HCT116 (cell line): ENCODE results near the gene FGGY. TPM values are rescaled to one million over a fixed set of nuclear protein-coding genes. Genes with fewer than 3 reads are reported as not detected.

Experiments used
- ATAC-seq: fragments of 200-7000 bp; cut with Tn5 transposase; 2 replicates; pipeline ENCODE4 v1.9.1; 2020; ENCODE audit warnings: mild to moderate bottlenecking, moderate library complexity
- BruUV-seq: library from RNA; stranded (reverse); fragments of 400-500 nt; replicated peaks from 2 replicates; lab custom pipeline; 2021; lab: Mats Ljungman, UMichigan
- CTCF ChIA-PET: fragments of 300-600 bp; sonication (Branson Sonifier 250); formaldehyde crosslinking; loops from one replicate; lab custom pipeline; 2021; ENCODE audit warnings: antibody characterized with exemption; lab: Charles Lee
- POLR2A ChIA-PET: fragments of 300-600, 350-600 bp; sonication (Branson Sonifier 250); formaldehyde crosslinking; loops from one replicate; lab custom pipeline; 2021; ENCODE audit warnings: antibody characterized with exemption; lab: Charles Lee
- RAD21 ChIA-PET, 2 experiments: fragments of 300-600 bp; sonication (Branson Sonifier 250); formaldehyde crosslinking; loops; one replicate each; lab custom pipeline; 2023; ENCODE audit warnings: low total read pairs in 2 of 2; ENCODE audit not compliant: uncharacterized antibody in 2 of 2, unreplicated experiment in 2 of 2, low non-redundant PET in 1 of 2; lab: Charles Lee
- DNase-seq: peaks from one replicate; pipeline ENCODE4 v3.0.0-alpha.2; 2010; ENCODE audit warnings: low read depth, low spot score
- H2AFZ ChIP-seq: fragments of 200-600 bp; shearing (Covaris generic), sonication (generic); 2 replicates; pipeline ENCODE4 v1.6.1; 2017; ENCODE audit warnings: low read depth, mixed run types, mixed read lengths, antibody characterized with exemption, low read length; ENCODE audit not compliant: poor library complexity, severe bottlenecking
- H3K27ac ChIP-seq: 2 replicates; pipeline ENCODE4 v1.5.1; 2012; ENCODE audit warnings: low read depth, low read length
- H3K27me3 ChIP-seq: fragments of 200-600 bp; sonication (generic); 2 replicates; pipeline ENCODE4 v1.6.1; 2016; ENCODE audit warnings: mixed run types, low read length, mixed read lengths; ENCODE audit not compliant: insufficient read depth
- H3K36me3 ChIP-seq, 2 experiments: fragments of 200-500 bp in 1 of 2; fragments of 200-600 bp in 1 of 2; sonication (Bioruptor generic) in 1 of 2; sonication (generic) in 1 of 2; 2 replicates each; pipeline versions ENCODE4 v1.5.1 to v1.6.1; 2014 to 2016; ENCODE audit warnings: low read length in 2 of 2, inconsistent platforms in 1 of 2, mixed read lengths in 1 of 2, mixed run types in 1 of 2; ENCODE audit not compliant: insufficient read depth in 2 of 2, control insufficient read depth in 1 of 2
- H3K4me1 ChIP-seq, 2 experiments: fragments of 200-600 bp in 1 of 2; sonication (generic) in 1 of 2; 2 replicates each; pipeline versions ENCODE4 v1.5.1 to v1.6.1; 2012 to 2017; ENCODE audit warnings: low read length in 2 of 2, inconsistent platforms in 1 of 2, mild to moderate bottlenecking in 1 of 2, mixed read lengths in 1 of 2, mixed run types in 1 of 2, moderate library complexity in 1 of 2; ENCODE audit not compliant: insufficient read depth in 2 of 2, control insufficient read depth in 1 of 2
- H3K4me2 ChIP-seq: fragments of 200-600 bp; sonication (generic); 2 replicates; pipeline ENCODE4 v1.6.1; 2017; ENCODE audit warnings: mixed run types, low read length, mixed read lengths
- H3K4me3 ChIP-seq, 2 experiments: fragments of 200-600 bp in 1 of 2; sonication (generic) in 1 of 2; replicated peaks in 1 of 2; 2 replicates each; pipeline ENCODE4 v1.5.1; 2011 to 2016; ENCODE audit warnings: low read length in 2 of 2, control low read depth in 1 of 2, low read depth in 1 of 2, mild to moderate bottlenecking in 1 of 2, mixed read lengths in 1 of 2, mixed run types in 1 of 2
- H3K79me2 ChIP-seq: fragments of 200-600 bp; sonication (generic); 2 replicates; pipeline ENCODE4 v1.6.1; 2017; ENCODE audit warnings: mild to moderate bottlenecking, mixed run types, low read length, moderate library complexity, mixed read lengths; ENCODE audit not compliant: insufficient read depth
- H3K9ac ChIP-seq: fragments of 200-600 bp; sonication (generic); 2 replicates; pipeline ENCODE4 v1.6.1; 2016; ENCODE audit warnings: low read length, mixed read lengths
- H3K9me2 ChIP-seq: fragments of 200-600 bp; sonication (generic), shearing (Covaris generic); 2 replicates; pipeline ENCODE4 v1.6.1; 2017; ENCODE audit warnings: mixed run types, mild to moderate bottlenecking, moderate library complexity; ENCODE audit not compliant: insufficient read depth
- H3K9me3 ChIP-seq, 2 experiments: fragments of 200-500 bp in 1 of 2; fragments of 200-600 bp in 1 of 2; sonication (Bioruptor generic) in 1 of 2; sonication (generic) in 1 of 2; 2 replicates each; pipeline ENCODE4 v1.6.1; 2014 to 2017; ENCODE audit warnings: low read length in 2 of 2, mixed read lengths in 2 of 2, inconsistent platforms in 1 of 2, low read depth in 1 of 2, mild to moderate bottlenecking in 1 of 2, mixed run types in 1 of 2, moderate library complexity in 1 of 2; ENCODE audit not compliant: control insufficient read depth in 1 of 2, insufficient read depth in 1 of 2
- H4K20me1 ChIP-seq: fragments of 200-600 bp; sonication (generic), shearing (Covaris generic); 2 replicates; pipeline ENCODE4 v1.6.1; 2017; ENCODE audit warnings: mixed run types, mild to moderate bottlenecking, moderate library complexity; ENCODE audit not compliant: insufficient read depth
- ATF3 ChIP-seq: IDR thresholded peaks from 2 replicates; pipeline ENCODE4 v1.6.1; 2012
- CEBPB ChIP-seq: IDR thresholded peaks from 2 replicates; pipeline ENCODE4 v1.6.1; 2012; ENCODE audit warnings: low read depth
- JUND ChIP-seq: IDR thresholded peaks from 2 replicates; pipeline ENCODE4 v1.6.1; 2012
- POLR2AphosphoS5 ChIP-seq: IDR thresholded peaks from 2 replicates; pipeline ENCODE4 v1.6.1; 2011; ENCODE audit warnings: mild to moderate bottlenecking, low read depth, low read length, moderate library complexity
- RAD21 ChIP-seq: IDR thresholded peaks from 2 replicates; pipeline ENCODE4 v1.6.1; 2012; ENCODE audit warnings: low read depth, mild to moderate bottlenecking
- SP1 ChIP-seq: IDR thresholded peaks from 2 replicates; pipeline ENCODE4 v1.6.1; 2012; ENCODE audit warnings: low read depth
- TCF7L2 ChIP-seq: IDR thresholded peaks from 2 replicates; pipeline ENCODE4 v1.7.0; 2011; ENCODE audit warnings: borderline replicate concordance, inconsistent platforms; ENCODE audit not compliant: insufficient read depth, insufficient read length; ENCODE audit errors: extremely low read depth
- ZBTB33 ChIP-seq: IDR thresholded peaks from 2 replicates; pipeline ENCODE4 v1.6.1; 2011; ENCODE audit warnings: mild to moderate bottlenecking, low read length, moderate library complexity; ENCODE audit not compliant: insufficient replicate concordance; ENCODE audit errors: extremely low read depth
- ZNF274 ChIP-seq: fragments of 200-500 bp; sonication (Bioruptor generic); IDR thresholded peaks from 2 replicates; pipeline ENCODE4 v1.6.1; 2014; ENCODE audit warnings: mild to moderate bottlenecking, low read depth, low read length, inconsistent platforms
- intact Hi-C: fragments of 100-400 bp; cut with micrococcal nuclease; formaldehyde crosslinking; loops from 2 replicates; pipeline ENCODE4 v1.10.0; 2022
- total RNA-seq: library from RNA; stranded (reverse); gene quantifications from one replicate; pipeline ENCODE4 v1.2.1, GENCODE V29; 2021; ENCODE audit not compliant: unreplicated experiment
- TF ChIP-seq, protein P1 (sequence below): IDR thresholded peaks from 2 replicates; pipeline ENCODE4 v1.6.1; 2012; ENCODE audit warnings: low read depth

The FGGY gene
- total RNA-seq, 1 experiment from 2014 or later, result 10.6 TPM

DNA sequence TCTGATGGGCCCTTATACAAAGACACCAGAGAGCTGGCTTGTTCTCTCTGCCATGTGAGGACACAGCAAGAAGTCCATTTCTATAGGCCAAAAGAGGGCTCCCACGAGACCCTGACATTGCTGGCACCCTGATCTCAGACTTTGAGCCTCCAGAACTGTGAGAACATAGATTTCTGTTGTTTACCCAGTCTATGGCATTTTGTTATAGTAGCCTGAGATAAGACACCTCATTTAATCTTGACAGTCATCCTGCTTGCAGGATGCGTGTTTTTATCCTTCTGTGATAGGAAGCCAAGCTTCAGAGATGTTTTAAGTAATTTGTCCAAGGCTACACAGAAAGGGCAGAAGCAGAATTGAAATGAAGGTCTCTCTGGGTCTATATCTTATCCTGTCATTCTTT lies 379.0 kb downstream of the FGGY start (continued):
- TF ChIP-seq ZBTB33, result no peak
- TF ChIP-seq POLR2AphosphoS5, result no peak
- TF ChIP-seq, all 23 proteins: peak for 0

DNA sequence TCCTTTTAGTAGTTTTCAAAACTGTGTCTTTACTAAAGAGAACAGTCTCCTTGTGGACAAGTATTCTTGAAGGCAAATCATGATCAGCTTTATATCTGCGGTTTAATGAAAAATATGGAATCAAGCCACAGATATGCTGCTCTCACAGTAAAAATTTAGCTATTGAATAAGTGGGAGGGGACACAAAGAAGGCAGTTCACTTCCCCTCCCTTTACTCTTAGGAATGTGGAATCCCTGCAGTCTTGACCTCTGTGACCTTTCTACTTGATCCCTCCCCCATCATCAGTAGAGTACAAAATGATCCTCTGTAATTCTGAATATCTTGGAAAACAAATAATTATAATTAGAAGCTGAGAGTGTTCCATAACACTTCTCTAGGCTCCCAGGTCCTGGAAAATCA lies 381.1 kb downstream of the FGGY start:
- TF ChIP-seq, protein P1, sequence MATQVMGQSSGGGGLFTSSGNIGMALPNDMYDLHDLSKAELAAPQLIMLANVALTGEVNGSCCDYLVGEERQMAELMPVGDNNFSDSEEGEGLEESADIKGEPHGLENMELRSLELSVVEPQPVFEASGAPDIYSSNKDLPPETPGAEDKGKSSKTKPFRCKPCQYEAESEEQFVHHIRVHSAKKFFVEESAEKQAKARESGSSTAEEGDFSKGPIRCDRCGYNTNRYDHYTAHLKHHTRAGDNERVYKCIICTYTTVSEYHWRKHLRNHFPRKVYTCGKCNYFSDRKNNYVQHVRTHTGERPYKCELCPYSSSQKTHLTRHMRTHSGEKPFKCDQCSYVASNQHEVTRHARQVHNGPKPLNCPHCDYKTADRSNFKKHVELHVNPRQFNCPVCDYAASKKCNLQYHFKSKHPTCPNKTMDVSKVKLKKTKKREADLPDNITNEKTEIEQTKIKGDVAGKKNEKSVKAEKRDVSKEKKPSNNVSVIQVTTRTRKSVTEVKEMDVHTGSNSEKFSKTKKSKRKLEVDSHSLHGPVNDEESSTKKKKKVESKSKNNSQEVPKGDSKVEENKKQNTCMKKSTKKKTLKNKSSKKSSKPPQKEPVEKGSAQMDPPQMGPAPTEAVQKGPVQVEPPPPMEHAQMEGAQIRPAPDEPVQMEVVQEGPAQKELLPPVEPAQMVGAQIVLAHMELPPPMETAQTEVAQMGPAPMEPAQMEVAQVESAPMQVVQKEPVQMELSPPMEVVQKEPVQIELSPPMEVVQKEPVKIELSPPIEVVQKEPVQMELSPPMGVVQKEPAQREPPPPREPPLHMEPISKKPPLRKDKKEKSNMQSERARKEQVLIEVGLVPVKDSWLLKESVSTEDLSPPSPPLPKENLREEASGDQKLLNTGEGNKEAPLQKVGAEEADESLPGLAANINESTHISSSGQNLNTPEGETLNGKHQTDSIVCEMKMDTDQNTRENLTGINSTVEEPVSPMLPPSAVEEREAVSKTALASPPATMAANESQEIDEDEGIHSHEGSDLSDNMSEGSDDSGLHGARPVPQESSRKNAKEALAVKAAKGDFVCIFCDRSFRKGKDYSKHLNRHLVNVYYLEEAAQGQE, result no peak
- TF ChIP-seq ATF3 (no peak), POLR2AphosphoS5 (no peak), CEBPB (no peak), TCF7L2 (no peak), ZNF274 (no peak), RAD21 (no peak), JUND (no peak), SP1 (no peak)
- H3K9me2 ChIP-seq, result no peaks in the 10 kb centered on the region
- H3K36me3 ChIP-seq, result no peaks in the 10 kb centered on the region
- H3K27me3 ChIP-seq, result no peaks in the 10 kb centered on the region
- BruUV-seq, result no TSS peak
- H3K4me2 ChIP-seq, result 0 out of 2 replicates have a peak overlapping the region, but pooled peaks have one; percentile 30
- ChIA-PET CTCF (no interaction called here), POLR2A (no interaction called here), RAD21 (no interaction called here)
- peaks cover 0 to 6% of the 10 kb centered on the region in 2 experiments; a peak in 1 of 4 replicates for H3K9me3 ChIP-seq
- ATAC-seq, result no peak
- no peaks in the 10 kb centered on the region for H4K20me1 ChIP-seq
- no peak overlapping the region for H2AFZ ChIP-seq
- intact Hi-C loops, result loop anchor here (10.0 kb wide), 1 partner anchor 253 kb away; no protein-coding TSS in a partner anchor
- DNase-seq, result no peak
- H3K4me1 ChIP-seq, result peaks cover 4 to 25% of the 10 kb centered on the region in 2 experiments; a peak in 3 of 4 replicates
- no peaks in the 10 kb centered on the region for H3K79me2 ChIP-seq
- H3K27ac ChIP-seq, result no peak overlapping the region
- no peak overlapping the region for H3K9ac ChIP-seq
- no peak overlapping the region for H3K4me3 ChIP-seq
